HCT116 (cell line): ENCODE data around the gene METTL21C. TPM values are rescaled to one million over a fixed set of nuclear protein-coding genes. Genes with fewer than 3 reads are reported as not detected.

Experiments
- ATAC-seq: fragments of 200-7000 bp; cut with Tn5 transposase; 2 replicates; pipeline ENCODE4 v1.9.1; 2020; ENCODE audit warnings: mild to moderate bottlenecking, moderate library complexity
- BruUV-seq: library from RNA; stranded (reverse); fragments of 400-500 nt; replicated peaks from 2 replicates; lab custom pipeline; 2021; lab: Mats Ljungman, UMichigan
- CTCF ChIA-PET: fragments of 300-600 bp; sonication (Branson Sonifier 250); formaldehyde crosslinking; loops from one replicate; lab custom pipeline; 2021; ENCODE audit warnings: antibody characterized with exemption; lab: Charles Lee
- POLR2A ChIA-PET: fragments of 300-600, 350-600 bp; sonication (Branson Sonifier 250); formaldehyde crosslinking; loops from one replicate; lab custom pipeline; 2021; ENCODE audit warnings: antibody characterized with exemption; lab: Charles Lee
- RAD21 ChIA-PET, 2 experiments: fragments of 300-600 bp; sonication (Branson Sonifier 250); formaldehyde crosslinking; loops; one replicate each; lab custom pipeline; 2023; ENCODE audit warnings: low total read pairs in 2 of 2; ENCODE audit not compliant: uncharacterized antibody in 2 of 2, unreplicated experiment in 2 of 2, low non-redundant PET in 1 of 2; lab: Charles Lee
- DNase-seq: peaks from one replicate; pipeline ENCODE4 v3.0.0-alpha.2; 2010; ENCODE audit warnings: low read depth, low spot score
- H2AFZ ChIP-seq: fragments of 200-600 bp; shearing (Covaris generic), sonication (generic); 2 replicates; pipeline ENCODE4 v1.6.1; 2017; ENCODE audit warnings: low read depth, mixed run types, mixed read lengths, antibody characterized with exemption, low read length; ENCODE audit not compliant: poor library complexity, severe bottlenecking
- H3K27ac ChIP-seq: 2 replicates; pipeline ENCODE4 v1.5.1; 2012; ENCODE audit warnings: low read depth, low read length
- H3K27me3 ChIP-seq: fragments of 200-600 bp; sonication (generic); 2 replicates; pipeline ENCODE4 v1.6.1; 2016; ENCODE audit warnings: mixed run types, low read length, mixed read lengths; ENCODE audit not compliant: insufficient read depth
- H3K36me3 ChIP-seq, 2 experiments: fragments of 200-500 bp in 1 of 2; fragments of 200-600 bp in 1 of 2; sonication (Bioruptor generic) in 1 of 2; sonication (generic) in 1 of 2; 2 replicates each; pipeline versions ENCODE4 v1.5.1 to v1.6.1; 2014 to 2016; ENCODE audit warnings: low read length in 2 of 2, inconsistent platforms in 1 of 2, mixed read lengths in 1 of 2, mixed run types in 1 of 2; ENCODE audit not compliant: insufficient read depth in 2 of 2, control insufficient read depth in 1 of 2
- H3K4me1 ChIP-seq, 2 experiments: fragments of 200-600 bp in 1 of 2; sonication (generic) in 1 of 2; 2 replicates each; pipeline versions ENCODE4 v1.5.1 to v1.6.1; 2012 to 2017; ENCODE audit warnings: low read length in 2 of 2, inconsistent platforms in 1 of 2, mild to moderate bottlenecking in 1 of 2, mixed read lengths in 1 of 2, mixed run types in 1 of 2, moderate library complexity in 1 of 2; ENCODE audit not compliant: insufficient read depth in 2 of 2, control insufficient read depth in 1 of 2
- H3K4me2 ChIP-seq: fragments of 200-600 bp; sonication (generic); 2 replicates; pipeline ENCODE4 v1.6.1; 2017; ENCODE audit warnings: mixed run types, low read length, mixed read lengths
- H3K4me3 ChIP-seq, 2 experiments: fragments of 200-600 bp in 1 of 2; sonication (generic) in 1 of 2; replicated peaks in 1 of 2; 2 replicates each; pipeline ENCODE4 v1.5.1; 2011 to 2016; ENCODE audit warnings: low read length in 2 of 2, control low read depth in 1 of 2, low read depth in 1 of 2, mild to moderate bottlenecking in 1 of 2, mixed read lengths in 1 of 2, mixed run types in 1 of 2
- H3K79me2 ChIP-seq: fragments of 200-600 bp; sonication (generic); 2 replicates; pipeline ENCODE4 v1.6.1; 2017; ENCODE audit warnings: mild to moderate bottlenecking, mixed run types, low read length, moderate library complexity, mixed read lengths; ENCODE audit not compliant: insufficient read depth
- H3K9ac ChIP-seq: fragments of 200-600 bp; sonication (generic); 2 replicates; pipeline ENCODE4 v1.6.1; 2016; ENCODE audit warnings: low read length, mixed read lengths
- H3K9me2 ChIP-seq: fragments of 200-600 bp; sonication (generic), shearing (Covaris generic); 2 replicates; pipeline ENCODE4 v1.6.1; 2017; ENCODE audit warnings: mixed run types, mild to moderate bottlenecking, moderate library complexity; ENCODE audit not compliant: insufficient read depth
- H3K9me3 ChIP-seq, 2 experiments: fragments of 200-500 bp in 1 of 2; fragments of 200-600 bp in 1 of 2; sonication (Bioruptor generic) in 1 of 2; sonication (generic) in 1 of 2; 2 replicates each; pipeline ENCODE4 v1.6.1; 2014 to 2017; ENCODE audit warnings: low read length in 2 of 2, mixed read lengths in 2 of 2, inconsistent platforms in 1 of 2, low read depth in 1 of 2, mild to moderate bottlenecking in 1 of 2, mixed run types in 1 of 2, moderate library complexity in 1 of 2; ENCODE audit not compliant: control insufficient read depth in 1 of 2, insufficient read depth in 1 of 2
- H4K20me1 ChIP-seq: fragments of 200-600 bp; sonication (generic), shearing (Covaris generic); 2 replicates; pipeline ENCODE4 v1.6.1; 2017; ENCODE audit warnings: mixed run types, mild to moderate bottlenecking, moderate library complexity; ENCODE audit not compliant: insufficient read depth
- REST ChIP-seq: IDR thresholded peaks from 2 replicates; pipeline ENCODE4 v1.6.1; 2012; ENCODE audit warnings: low read depth
- ZBTB33 ChIP-seq: IDR thresholded peaks from 2 replicates; pipeline ENCODE4 v1.6.1; 2011; ENCODE audit warnings: mild to moderate bottlenecking, low read length, moderate library complexity; ENCODE audit not compliant: insufficient replicate concordance; ENCODE audit errors: extremely low read depth
- intact Hi-C: fragments of 100-400 bp; cut with micrococcal nuclease; formaldehyde crosslinking; loops from 2 replicates; pipeline ENCODE4 v1.10.0; 2022
- total RNA-seq: library from RNA; stranded (reverse); gene quantifications from one replicate; pipeline ENCODE4 v1.2.1, GENCODE V29; 2021; ENCODE audit not compliant: unreplicated experiment

The METTL21C gene
- total RNA-seq, 1 experiment from 2014 or later: not detected

GRCh38 chr13:102710261-102710679, 15.4 kb upstream of the METTL21C start:
- no peak for TF ChIP-seq ZBTB33
- TF ChIP-seq REST: no peak
- intact Hi-C loops: no loop called here
- no peaks in the 10 kb centered on the region for H3K27me3 ChIP-seq
- H3K4me3 ChIP-seq: no peak overlapping the region
- peaks cover 7 to 9% of the 10 kb centered on the region in 2 experiments; a peak in 3 of 4 replicates for H3K4me1 ChIP-seq
- no peaks in the 10 kb centered on the region for H4K20me1 ChIP-seq
- no TSS peak for BruUV-seq
- ChIA-PET CTCF (no interaction called here), RAD21 (no interaction called here), POLR2A (no interaction called here)
- no peaks in the 10 kb centered on the region for H3K9me2 ChIP-seq
- H3K27ac ChIP-seq: no peak overlapping the region
- H3K4me2 ChIP-seq: no peak overlapping the region
- no peak for DNase-seq
- no peak overlapping the region for H3K9ac ChIP-seq
- ATAC-seq: no peak
- no peaks in the 10 kb centered on the region for H3K79me2 ChIP-seq
- H3K36me3 ChIP-seq: no peaks in the 10 kb centered on the region
- H2AFZ ChIP-seq: no peak overlapping the region
- no peaks in the 10 kb centered on the region for H3K9me3 ChIP-seq
